Measurements from ENCODE around the gene SYP. TPM values are rescaled to one million over a fixed set of nuclear protein-coding genes. Genes with fewer than 3 reads are reported as not detected.

The SYP gene
- total RNA-seq, 1 donor from 2014 or later = 1.6 TPM

DNA sequence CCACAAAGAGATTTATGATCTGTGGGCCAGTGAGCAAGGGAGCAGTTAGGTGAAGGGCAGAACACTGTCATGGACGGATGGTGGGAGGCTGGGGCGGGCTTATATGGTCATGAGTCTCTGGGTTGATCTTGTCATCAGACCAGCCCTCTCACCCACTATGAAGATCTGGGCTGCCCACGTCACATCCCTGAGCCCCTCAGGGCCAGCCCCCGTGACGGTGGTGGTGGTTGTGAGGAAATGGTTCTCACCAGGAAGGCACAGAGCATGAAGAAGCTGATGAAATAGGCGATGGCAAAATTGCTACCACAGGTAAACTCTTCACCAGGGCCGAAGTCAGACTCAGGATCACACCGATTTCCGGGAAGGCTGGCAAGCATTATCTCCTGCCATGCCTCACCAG, 11.1 kb upstream of the SYP start:
- no peaks in the 10 kb centered on the region for H3K27me3 ChIP-seq (ENCODE audit: insufficient read depth, low read length)
- no peak overlapping the region for H3K4me3 Mint-ChIP-seq (ENCODE audit: unreplicated experiment)
- no peaks in the 10 kb centered on the region for H3K79me2 ChIP-seq (ENCODE audit: insufficient read depth, low read length)
- no peak overlapping the region for H3K27ac ChIP-seq (ENCODE audit: low read depth, low read length)
- no peak for TF ChIP-seq EZH2 (IDR thresholded peaks at IDR 0.05; ENCODE audit: insufficient read depth, low read length)
- TF ChIP-seq, protein P1, sequence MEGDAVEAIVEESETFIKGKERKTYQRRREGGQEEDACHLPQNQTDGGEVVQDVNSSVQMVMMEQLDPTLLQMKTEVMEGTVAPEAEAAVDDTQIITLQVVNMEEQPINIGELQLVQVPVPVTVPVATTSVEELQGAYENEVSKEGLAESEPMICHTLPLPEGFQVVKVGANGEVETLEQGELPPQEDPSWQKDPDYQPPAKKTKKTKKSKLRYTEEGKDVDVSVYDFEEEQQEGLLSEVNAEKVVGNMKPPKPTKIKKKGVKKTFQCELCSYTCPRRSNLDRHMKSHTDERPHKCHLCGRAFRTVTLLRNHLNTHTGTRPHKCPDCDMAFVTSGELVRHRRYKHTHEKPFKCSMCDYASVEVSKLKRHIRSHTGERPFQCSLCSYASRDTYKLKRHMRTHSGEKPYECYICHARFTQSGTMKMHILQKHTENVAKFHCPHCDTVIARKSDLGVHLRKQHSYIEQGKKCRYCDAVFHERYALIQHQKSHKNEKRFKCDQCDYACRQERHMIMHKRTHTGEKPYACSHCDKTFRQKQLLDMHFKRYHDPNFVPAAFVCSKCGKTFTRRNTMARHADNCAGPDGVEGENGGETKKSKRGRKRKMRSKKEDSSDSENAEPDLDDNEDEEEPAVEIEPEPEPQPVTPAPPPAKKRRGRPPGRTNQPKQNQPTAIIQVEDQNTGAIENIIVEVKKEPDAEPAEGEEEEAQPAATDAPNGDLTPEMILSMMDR (IDR thresholded peaks at IDR 0.05; ENCODE audit: insufficient read depth, low read depth, low read length) = no peak
- no peaks in the 10 kb centered on the region for H3K4me1 ChIP-seq (ENCODE audit: insufficient read depth, low read length)
- FAIRE-seq = no peak
- H3K4me1 Mint-ChIP-seq (ENCODE audit: low read depth, unreplicated experiment) = no peaks in the 10 kb centered on the region
- H3K4me2 ChIP-seq (ENCODE audit: low read length) = no peak overlapping the region
- no peak overlapping the region for H3K27ac Mint-ChIP-seq (ENCODE audit: unreplicated experiment)
- H3K36me3 Mint-ChIP-seq (ENCODE audit: low read depth, unreplicated experiment) = no peaks in the 10 kb centered on the region
- H3K9me3 Mint-ChIP-seq (ENCODE audit: unreplicated experiment) = peaks cover 2% of the 10 kb centered on the region
- no peak overlapping the region for H3K9ac ChIP-seq (ENCODE audit: low read length)
- H3K27me3 Mint-ChIP-seq (ENCODE audit: low read depth, unreplicated experiment) = peaks cover 10% of the 10 kb centered on the region
- no peak overlapping the region for H2AFZ ChIP-seq (ENCODE audit: low read depth, low read length)
- H3K4me3 ChIP-seq (ENCODE audit: insufficient read depth, low read depth, low read length) = no peak overlapping the region
- H3K36me3 ChIP-seq (ENCODE audit: insufficient read depth, low read length) = no peaks in the 10 kb centered on the region
- no peaks in the 10 kb centered on the region for H4K20me1 ChIP-seq (ENCODE audit: insufficient read depth, low read length)
- no peak for DNase-seq (ENCODE audit: low read depth)
- H3K9me3 ChIP-seq (ENCODE audit: insufficient read depth, low read depth, low read length) = no peaks in the 10 kb centered on the region

- Mint-ChIP-seq H3K4me1 (ENCODE audit: low read depth, unreplicated experiment) (no peaks in the 10 kb centered on the region), H3K4me3 (ENCODE audit: unreplicated experiment) (no peak overlapping the region), H3K9me3 (ENCODE audit: unreplicated experiment) (peaks cover 2% of the 10 kb centered on the region), H3K27ac (ENCODE audit: unreplicated experiment) (no peak overlapping the region), H3K36me3 (ENCODE audit: low read depth, unreplicated experiment) (no peaks in the 10 kb centered on the region), H3K27me3 (ENCODE audit: low read depth, unreplicated experiment) (peaks cover 8% of the 10 kb centered on the region)
- Histone ChIP-seq H4K20me1 (ENCODE audit: insufficient read depth, low read length) (no peaks in the 10 kb centered on the region), H3K4me3 (ENCODE audit: insufficient read depth, low read depth, low read length) (no peak overlapping the region), H3K9me3 (ENCODE audit: insufficient read depth, low read depth, low read length) (no peaks in the 10 kb centered on the region), H3K27ac (ENCODE audit: low read depth, low read length) (no peak overlapping the region), H3K4me1 (ENCODE audit: insufficient read depth, low read length) (no peaks in the 10 kb centered on the region), H3K27me3 (ENCODE audit: insufficient read depth, low read length) (no peaks in the 10 kb centered on the region), H2AFZ (ENCODE audit: low read depth, low read length) (no peak overlapping the region), H3K79me2 (ENCODE audit: insufficient read depth, low read length) (no peaks in the 10 kb centered on the region), H3K4me2 (ENCODE audit: low read length) (no peak overlapping the region), H3K9ac (ENCODE audit: low read length) (no peak overlapping the region), H3K36me3 (ENCODE audit: insufficient read depth, low read length) (no peaks in the 10 kb centered on the region)
- no peak for DNase-seq (ENCODE audit: low read depth)
- no peak for FAIRE-seq
- TF ChIP-seq EZH2 (IDR thresholded peaks at IDR 0.05; ENCODE audit: insufficient read depth, low read length) = no peak
- TF ChIP-seq, protein P1 (IDR thresholded peaks at IDR 0.05; ENCODE audit: insufficient read depth, low read depth, low read length) = no peak
Measured at GRCh38 chrX:49210406-49210805, 10.4 kb upstream of the SYP start.

DNA sequence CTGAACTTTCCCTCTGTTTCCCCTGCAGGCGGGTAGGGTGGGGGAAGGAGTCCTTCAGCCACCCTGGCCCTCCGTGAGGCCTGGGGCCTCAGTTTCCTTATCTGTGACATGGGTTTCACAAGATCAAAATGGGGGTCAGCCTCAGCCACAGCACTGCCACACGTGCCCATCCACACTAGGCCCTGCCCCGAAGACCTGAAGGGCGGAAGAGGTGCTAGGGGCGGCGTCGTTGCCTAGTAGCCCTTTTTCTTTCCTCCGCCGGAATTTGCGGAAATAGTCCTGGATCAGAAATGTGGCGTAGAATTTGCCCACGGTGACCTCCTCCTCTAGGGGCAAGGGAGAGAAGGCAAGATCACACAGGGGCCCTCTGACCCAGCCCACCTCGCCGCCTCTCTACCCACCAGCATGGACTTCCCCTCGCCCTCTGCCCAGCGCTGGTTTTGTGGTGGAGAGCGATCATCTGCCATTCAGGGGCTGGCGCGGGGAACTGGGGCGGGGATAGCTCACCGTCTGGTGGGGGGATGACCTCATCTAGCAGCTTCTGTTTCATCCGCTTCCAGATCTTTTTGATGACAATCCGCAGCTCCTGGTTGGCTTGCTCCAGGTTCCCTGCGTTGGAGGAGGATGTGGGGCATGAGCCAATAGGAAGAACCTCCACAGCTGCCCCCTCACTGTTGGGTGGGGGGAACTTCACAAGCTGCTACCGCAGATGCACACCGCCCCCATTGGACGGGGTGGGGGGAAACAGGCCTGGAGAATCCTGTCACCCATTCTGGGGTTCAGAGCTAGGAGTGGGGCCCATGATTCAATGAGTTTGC, 9.7 kb upstream of the SYP start:
- no peak overlapping the region for H3K9ac ChIP-seq (ENCODE audit: low read length)
- no peaks in the 10 kb centered on the region for H3K4me1 ChIP-seq (ENCODE audit: insufficient read depth, low read length)
- no peak overlapping the region for H3K4me3 ChIP-seq (ENCODE audit: insufficient read depth, low read depth, low read length)
- no peaks in the 10 kb centered on the region for H3K27me3 ChIP-seq (ENCODE audit: insufficient read depth, low read length)
- H3K9me3 ChIP-seq (ENCODE audit: insufficient read depth, low read depth, low read length) = no peaks in the 10 kb centered on the region
- Mint-ChIP-seq H3K36me3 (ENCODE audit: low read depth, unreplicated experiment) (no peaks in the 10 kb centered on the region), H3K9me3 (ENCODE audit: unreplicated experiment) (peaks cover 2% of the 10 kb centered on the region), H3K4me3 (ENCODE audit: unreplicated experiment) (no peak overlapping the region), H3K27ac (ENCODE audit: unreplicated experiment) (no peak overlapping the region), H3K4me1 (ENCODE audit: low read depth, unreplicated experiment) (no peaks in the 10 kb centered on the region), H3K27me3 (ENCODE audit: low read depth, unreplicated experiment) (peaks cover 7% of the 10 kb centered on the region)
- TF ChIP-seq, protein P1 (IDR thresholded peaks at IDR 0.05; ENCODE audit: insufficient read depth, low read depth, low read length) = no peak
- no peak for TF ChIP-seq EZH2 (IDR thresholded peaks at IDR 0.05; ENCODE audit: insufficient read depth, low read length)
- DNase-seq (ENCODE audit: low read depth) (no peak), FAIRE-seq (no peak)
- no peak overlapping the region for H2AFZ ChIP-seq (ENCODE audit: low read depth, low read length)
- H4K20me1 ChIP-seq (ENCODE audit: insufficient read depth, low read length) = no peaks in the 10 kb centered on the region
- H3K27ac ChIP-seq (ENCODE audit: low read depth, low read length) = no peak overlapping the region
- no peak overlapping the region for H3K4me2 ChIP-seq (ENCODE audit: low read length)
- no peaks in the 10 kb centered on the region for H3K79me2 ChIP-seq (ENCODE audit: insufficient read depth, low read length)
- no peaks in the 10 kb centered on the region for H3K36me3 ChIP-seq (ENCODE audit: insufficient read depth, low read length)
